ENCODE measurements around the gene ZNF221.
A peak's percentile ranks its signal among the peaks of the same experiment; 100 is the strongest.
"Not testable (repeated sequence)": the region's sequence is repeated elsewhere in the genome, so short reads cannot be mapped to it uniquely, and the experiment has no call there.

Gene ZNF221

GRCh38 chr19:43950834-43951645 is at the start of gene ZNF221:
TSS of gene ZNF221 (plus strand) at chr19:43951228. CDS start at chr19:43962727, 11,499 bp downstream.
- peak; percentile 96 for DNase-seq (ENCODE audit: low spot score)

GRCh38 chr19:43901395-43902390 is 49.3 kb upstream of the ZNF221 start:
- peak; percentile 82 for DNase-seq (ENCODE audit: low spot score)

GRCh38 chr19:43902399-43902798 is 48.6 kb upstream of the ZNF221 start:
- no peak for DNase-seq (ENCODE audit: low spot score)

GRCh38 chr19:43905897-43906296 is 45.1 kb upstream of the ZNF221 start:
- DNase-seq (ENCODE audit: low spot score) = no peak

- DNase-seq (ENCODE audit: low spot score) = no peak
Measured at GRCh38 chr19:43906774-43907173, 44.3 kb upstream of the ZNF221 start.

- no peak for DNase-seq (ENCODE audit: low spot score)
Measured at GRCh38 chr19:43908659-43909058, 42.4 kb upstream of the ZNF221 start.

- DNase-seq (ENCODE audit: low spot score) = no peak
Measured at GRCh38 chr19:43910884-43911283, 40.1 kb upstream of the ZNF221 start.

- no peak for DNase-seq (ENCODE audit: low spot score)
Measured at GRCh38 chr19:43913383-43913782, 37.6 kb upstream of the ZNF221 start.

GRCh38 chr19:43914051-43914450 is 37.0 kb upstream of the ZNF221 start:
- no peak for DNase-seq (ENCODE audit: low spot score)

GRCh38 chr19:43923875-43924274 is 27.2 kb upstream of the ZNF221 start:
- no peak for DNase-seq (ENCODE audit: low spot score)

- no peak for DNase-seq (ENCODE audit: low spot score)
Measured at GRCh38 chr19:43928820-43929219, 22.2 kb upstream of the ZNF221 start.

GRCh38 chr19:43934055-43934984 is 16.7 kb upstream of the ZNF221 start:
- DNase-seq (ENCODE audit: low spot score) = peak; percentile 15

- peak; percentile 93 for DNase-seq (ENCODE audit: low spot score)
Measured at GRCh38 chr19:43934985-43935708, 15.9 kb upstream of the ZNF221 start, which contains the start of gene ZNF45. TSS of gene ZNF45 (minus strand) at chr19:43935282. CDS start at chr19:43922185, 13,097 bp downstream.

- DNase-seq (ENCODE audit: low spot score) = no peak
Measured at GRCh38 chr19:43936188-43936587, 14.8 kb upstream of the ZNF221 start.

- no peak for DNase-seq (ENCODE audit: low spot score)
Measured at GRCh38 chr19:43939557-43940260, 11.3 kb upstream of the ZNF221 start.

GRCh38 chr19:43940719-43941118 is 10.3 kb upstream of the ZNF221 start:
- DNase-seq (ENCODE audit: low spot score) = no peak

GRCh38 chr19:43941209-43941608 is 9.8 kb upstream of the ZNF221 start:
- DNase-seq (ENCODE audit: low spot score) = no peak

- DNase-seq (ENCODE audit: low spot score) = not testable (repeated sequence)
Measured at GRCh38 chr19:43947412-43947811, 3.6 kb upstream of the ZNF221 start.

- not testable (repeated sequence) for DNase-seq (ENCODE audit: low spot score)
Measured at GRCh38 chr19:43949803-43950202, 1.2 kb upstream of the ZNF221 start.

GRCh38 chr19:43956827-43957226 is 5.8 kb downstream of the ZNF221 start:
- DNase-seq (ENCODE audit: low spot score) = no peak

Measured in iPS-NIHi11 (cell line).